ENCODE results near the gene PHRF1.

DNA sequence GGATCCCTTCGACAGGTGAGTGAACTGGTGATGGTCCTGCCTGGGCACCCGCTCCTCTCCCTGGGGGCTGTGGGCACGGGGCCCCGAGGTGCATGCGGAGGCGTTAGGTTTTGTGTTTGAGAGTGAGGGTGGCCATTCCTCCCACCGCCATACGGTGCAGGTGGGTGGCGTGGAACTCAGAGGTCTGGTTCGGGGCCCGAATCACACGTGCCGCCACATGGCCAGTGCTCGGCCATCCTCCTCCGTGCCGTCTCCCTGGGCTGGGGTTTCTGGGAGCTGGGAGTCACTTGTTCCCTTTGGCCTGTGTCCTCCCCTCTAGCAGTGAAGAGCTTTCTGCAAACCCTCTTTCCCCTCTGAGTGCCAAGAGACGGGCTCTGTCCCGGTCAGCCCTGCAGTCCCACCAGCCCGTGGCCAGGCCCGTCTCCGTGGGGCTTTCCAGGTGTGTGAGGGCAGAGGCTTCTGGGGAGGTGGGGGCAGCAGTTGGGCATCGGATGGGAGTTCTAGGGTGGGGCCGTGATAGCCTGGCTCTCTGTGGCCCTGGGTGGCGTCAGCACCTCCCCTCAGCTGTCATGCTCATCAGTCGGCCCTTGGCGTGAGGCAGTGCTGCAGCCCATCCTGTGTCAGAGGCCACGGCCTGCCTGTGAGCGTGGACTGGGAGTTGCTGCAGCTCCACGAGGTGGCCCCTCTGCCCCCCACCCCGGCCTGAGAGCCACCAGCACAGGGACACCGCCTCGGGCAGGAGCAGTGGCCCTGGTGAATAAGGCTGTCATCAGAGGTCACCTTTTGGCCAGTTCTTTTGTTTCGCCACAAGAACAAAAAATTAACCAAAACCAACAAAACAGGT, 29.2 kb downstream of the PHRF1 start:
- TF ChIP-seq POLR2A (IDR thresholded peaks at IDR 0.05) = no peak
- TF ChIP-seq CTCF (IDR thresholded peaks at IDR 0.05) = no peak
- no peak for TF ChIP-seq POLR2AphosphoS5 (IDR thresholded peaks at IDR 0.05)
- no peak for TF ChIP-seq EP300 (IDR thresholded peaks at IDR 0.05)
